ENCODE data around the gene RREB1. TPM values are rescaled to one million over a fixed set of nuclear protein-coding genes. Genes with fewer than 3 reads are reported as not detected.
"Not testable (repeated sequence)": the region's sequence is repeated elsewhere in the genome, so short reads cannot be mapped to it uniquely, and the experiment has no call there.

RREB1 gene
- total RNA-seq, 1 experiment from 2014 or later, result 15.7 TPM

GRCh38 chr6:7268816-7269555, 161.2 kb downstream of the RREB1 start:
- no peak for DNase-seq (ENCODE audit: low read depth, low spot score)
- in situ Hi-C loops (cut with HindIII; ENCODE audit: low pct_unique_long_range_greater_than_20kb, low sequenced_read_pairs), result no loop called here

DNA sequence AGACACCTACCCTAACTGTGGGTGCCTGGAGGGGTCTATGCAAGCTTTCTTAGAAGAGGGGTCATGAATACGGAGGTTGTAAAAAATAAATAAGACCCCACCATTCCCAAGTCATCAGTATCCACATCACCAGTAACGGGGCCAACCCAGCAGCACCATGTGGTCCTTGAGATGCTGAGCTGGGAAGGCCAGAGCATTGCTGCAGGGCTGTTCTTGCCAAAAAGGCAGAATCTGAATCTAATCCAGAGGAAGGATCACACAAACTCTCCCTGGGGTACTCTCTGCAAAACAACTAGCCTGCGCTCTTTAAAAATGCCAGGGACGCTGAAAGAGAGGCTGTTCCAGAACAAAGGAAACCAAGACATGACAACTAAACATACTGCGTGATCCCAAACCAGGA, 162.1 kb downstream of the RREB1 start:
- in situ Hi-C loops (cut with HindIII; ENCODE audit: low pct_unique_long_range_greater_than_20kb, low sequenced_read_pairs), result no loop called here
- DNase-seq (ENCODE audit: low read depth, low spot score), result no peak

DNA sequence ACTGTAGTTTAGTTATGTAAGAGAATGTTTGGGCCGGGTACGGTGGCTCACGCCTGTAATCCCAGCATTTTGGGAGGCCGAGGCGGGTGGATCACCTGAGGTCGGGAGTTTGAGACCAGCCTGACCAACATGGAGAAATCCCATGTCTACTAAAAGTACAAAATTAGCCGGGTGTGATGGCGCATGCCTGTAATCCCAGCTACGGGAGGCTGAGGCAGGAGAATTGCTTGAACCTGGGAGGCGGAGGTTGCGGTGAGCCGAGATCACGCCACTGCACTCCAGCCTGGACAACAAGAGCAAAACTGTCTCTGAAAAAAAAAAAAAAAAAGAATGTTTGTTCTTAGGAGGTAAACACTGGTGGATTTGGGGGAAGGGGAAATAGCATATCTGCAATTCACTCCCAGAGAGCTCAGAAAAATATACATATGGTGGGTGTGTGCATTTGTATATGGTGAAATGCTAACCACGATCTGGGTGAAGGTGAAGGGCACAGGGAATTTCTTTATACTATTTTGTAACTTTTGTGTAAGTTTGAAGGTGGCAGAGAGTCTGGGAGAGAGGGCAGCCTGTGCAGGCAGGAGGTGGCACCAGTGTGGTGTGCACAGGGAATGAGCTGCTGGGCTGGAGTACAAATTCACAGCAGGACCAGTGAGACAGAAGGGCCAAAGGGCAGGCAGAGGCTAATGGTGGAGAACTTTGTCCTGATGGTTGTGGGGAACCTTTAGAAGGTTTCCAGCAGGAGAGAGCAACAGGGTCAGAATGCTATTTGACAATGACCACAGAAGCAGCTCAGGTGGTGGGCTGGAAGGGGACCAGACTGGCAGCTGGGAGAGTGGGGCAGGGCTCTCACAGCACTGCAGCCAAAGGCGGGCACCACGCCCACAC, 162.8 kb downstream of the RREB1 start:
- DNase-seq (ENCODE audit: low read depth, low spot score), result no peak
- in situ Hi-C loops (cut with HindIII; ENCODE audit: low pct_unique_long_range_greater_than_20kb, low sequenced_read_pairs), result no loop called here

GRCh38 chr6:7271205-7271534, 163.4 kb downstream of the RREB1 start:
- no peak for DNase-seq (ENCODE audit: low read depth, low spot score)

DNA sequence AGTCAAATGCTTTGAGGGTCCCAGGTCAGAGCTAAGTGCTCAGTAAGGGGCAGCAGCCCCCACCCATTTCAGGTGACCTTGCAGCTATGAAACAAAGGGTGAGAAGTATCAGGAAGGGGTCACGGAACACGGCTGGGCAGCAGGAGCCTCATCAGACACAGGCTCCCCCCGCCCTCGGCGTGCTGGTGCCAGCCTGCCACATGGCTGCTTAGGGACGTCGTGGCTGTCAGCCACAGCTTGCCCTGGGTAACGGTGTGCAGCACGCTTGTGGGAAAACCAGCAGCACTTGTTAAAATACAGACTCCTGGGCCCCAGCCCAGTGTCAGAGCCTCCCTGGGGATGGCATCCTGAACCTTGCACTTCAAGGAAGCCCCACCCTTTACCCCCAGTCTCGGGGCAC, 165.9 kb downstream of the RREB1 start:
- in situ Hi-C loops (cut with HindIII; ENCODE audit: low pct_unique_long_range_greater_than_20kb, low sequenced_read_pairs), result no loop called here
- no peak for DNase-seq (ENCODE audit: low read depth, low spot score)

More at GRCh38 chr6:7271205-7271534, 163.4 kb downstream of the RREB1 start:
- in situ Hi-C loops (cut with HindIII; ENCODE audit: low pct_unique_long_range_greater_than_20kb, low sequenced_read_pairs), result no loop called here

- in situ Hi-C loops (cut with HindIII; ENCODE audit: low pct_unique_long_range_greater_than_20kb, low sequenced_read_pairs); DNase-seq (ENCODE audit: low read depth, low spot score): not testable (repeated sequence)
These were observed 166.8 kb downstream of the RREB1 start for GRCh38 chr6:7274525-7274924.

GRCh38 chr6:7276199-7276524, 168.4 kb downstream of the RREB1 start:
- in situ Hi-C loops (cut with HindIII; ENCODE audit: low pct_unique_long_range_greater_than_20kb, low sequenced_read_pairs), result loop anchor here (25.0 kb wide), 1 partner anchor 336 kb away; no protein-coding TSS in a partner anchor
- DNase-seq (ENCODE audit: low read depth, low spot score), result no peak

DNA sequence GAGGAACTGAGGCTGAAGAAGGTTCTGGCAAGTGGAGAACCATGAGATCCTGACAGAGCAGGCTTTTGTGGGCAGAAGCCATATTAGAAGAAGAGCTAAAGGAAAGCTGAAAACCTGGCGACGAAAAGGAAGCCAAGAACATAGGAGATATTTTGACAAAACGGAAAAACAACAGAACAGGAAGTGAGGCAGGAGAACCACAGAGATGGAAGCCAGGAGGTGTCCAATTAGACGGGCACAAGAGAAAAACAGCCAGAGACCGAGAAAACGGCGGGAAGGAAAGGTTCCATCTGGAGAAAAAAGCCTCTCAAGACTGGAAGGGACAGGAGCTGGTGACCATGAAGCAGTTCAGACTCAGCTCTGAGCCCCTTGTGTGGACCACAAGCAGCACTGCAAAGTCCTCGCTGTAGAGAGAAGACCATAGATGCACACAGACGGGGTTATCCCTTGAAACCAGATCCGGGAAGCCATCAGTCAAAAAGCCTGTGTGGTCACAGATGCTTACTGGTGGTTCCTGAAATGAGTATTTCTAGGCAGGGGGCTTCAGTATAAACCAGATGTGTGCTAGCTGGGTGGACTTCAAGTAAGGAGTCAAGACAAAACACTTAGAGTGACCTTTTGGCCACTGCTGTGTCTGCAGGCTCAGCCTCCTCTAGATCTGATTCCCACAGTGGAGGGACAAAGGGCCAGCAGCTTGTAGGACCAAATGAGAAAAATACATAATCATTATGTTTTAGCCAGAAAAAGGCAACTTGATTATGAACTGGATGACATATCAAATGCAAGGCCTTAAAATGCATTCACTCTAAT, 174.5 kb downstream of the RREB1 start:
- no peak for DNase-seq (ENCODE audit: low read depth, low spot score)

GRCh38 chr6:7283676-7284075, 175.9 kb downstream of the RREB1 start:
- no peak for DNase-seq (ENCODE audit: low read depth, low spot score)
- in situ Hi-C loops (cut with HindIII; ENCODE audit: low pct_unique_long_range_greater_than_20kb, low sequenced_read_pairs), result loop anchor here (25.0 kb wide), 1 partner anchor 329 kb away; no protein-coding TSS in a partner anchor

More for the DNA sequence above, 174.5 kb downstream of the RREB1 start:
- in situ Hi-C loops (cut with HindIII; ENCODE audit: low pct_unique_long_range_greater_than_20kb, low sequenced_read_pairs), result loop anchor here (25.0 kb wide), 1 partner anchor 330 kb away; no protein-coding TSS in a partner anchor

DNA sequence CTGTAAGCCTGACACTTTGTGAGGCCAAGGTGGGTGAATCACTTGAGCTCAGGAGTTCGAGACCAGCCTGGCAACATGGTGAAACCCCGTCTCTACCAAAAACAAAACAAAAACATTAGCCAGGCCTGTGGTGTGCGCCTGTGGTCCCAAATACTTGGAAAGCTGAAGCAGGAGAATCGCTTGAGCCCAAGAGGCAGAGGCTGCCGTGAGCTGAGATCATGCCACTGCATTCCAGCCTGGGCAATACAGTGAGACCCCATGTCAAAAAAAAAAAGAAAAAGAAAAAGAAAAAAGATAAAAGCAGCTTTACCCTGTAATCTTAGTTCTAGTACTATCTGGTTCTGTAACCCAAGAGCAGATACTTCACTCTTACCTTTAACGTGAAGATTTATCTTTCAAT, 177.7 kb downstream of the RREB1 start:
- in situ Hi-C loops (cut with HindIII; ENCODE audit: low pct_unique_long_range_greater_than_20kb, low sequenced_read_pairs), result loop anchor here (25.0 kb wide), 1 partner anchor 327 kb away; no protein-coding TSS in a partner anchor
- no peak for DNase-seq (ENCODE audit: low read depth, low spot score)

DNA sequence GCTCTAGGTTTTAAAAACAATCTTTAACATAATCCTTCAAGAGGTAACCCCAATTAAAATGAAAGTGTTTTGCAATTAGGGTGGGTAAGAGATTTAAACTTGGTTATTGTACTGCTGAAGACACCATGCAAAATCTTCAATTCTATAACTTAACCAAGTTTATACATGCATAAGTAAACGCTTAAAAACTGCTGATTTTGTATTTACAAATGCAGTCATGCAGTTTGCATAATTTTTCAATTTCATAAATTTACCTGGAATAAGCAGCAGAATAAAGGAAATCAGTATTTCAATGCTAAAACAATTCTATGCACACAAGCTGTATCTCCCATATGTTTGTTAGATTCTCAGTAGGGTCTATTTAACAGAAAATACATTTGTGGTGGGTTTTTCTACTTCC, 182.3 kb downstream of the RREB1 start:
- DNase-seq (ENCODE audit: low read depth, low spot score), result no peak
- in situ Hi-C loops (cut with HindIII; ENCODE audit: low pct_unique_long_range_greater_than_20kb, low sequenced_read_pairs), result loop anchor here (25.0 kb wide), 1 partner anchor 322 kb away; no protein-coding TSS in a partner anchor

DNA sequence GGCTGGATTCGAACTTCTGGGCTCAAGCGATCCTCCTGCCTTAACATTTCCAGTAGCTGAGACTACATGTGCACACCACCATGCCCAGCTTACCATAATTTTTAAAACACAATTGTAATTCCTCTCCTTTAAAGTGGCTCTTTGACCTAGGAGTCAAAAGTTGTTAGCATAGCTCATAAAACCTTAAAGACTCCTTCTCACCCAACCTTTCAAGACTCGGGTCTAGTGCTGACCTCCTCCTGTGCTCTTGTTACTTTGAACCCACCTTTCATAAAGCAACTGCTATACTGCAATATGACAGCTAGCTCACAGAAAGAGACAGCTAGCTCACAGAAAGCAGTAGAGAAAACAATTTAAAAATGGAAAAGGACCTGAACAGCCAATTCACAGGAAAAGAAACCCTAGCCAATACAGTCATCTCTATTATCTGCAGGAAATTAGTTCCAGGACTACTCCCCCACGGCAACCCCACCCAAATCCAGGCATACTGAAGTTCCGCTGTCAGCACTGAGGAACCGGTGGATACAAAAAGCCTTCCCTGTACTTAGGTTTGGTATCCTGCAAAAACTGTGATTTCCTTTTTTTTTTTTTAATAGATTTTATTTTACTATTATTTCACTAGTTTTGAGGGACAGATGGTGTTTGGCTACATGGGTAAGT, 185.0 kb downstream of the RREB1 start:
- in situ Hi-C loops (cut with HindIII; ENCODE audit: low pct_unique_long_range_greater_than_20kb, low sequenced_read_pairs), result loop anchor here (25.0 kb wide), 1 partner anchor 320 kb away; no protein-coding TSS in a partner anchor
- DNase-seq (ENCODE audit: low read depth, low spot score), result no peak

DNA sequence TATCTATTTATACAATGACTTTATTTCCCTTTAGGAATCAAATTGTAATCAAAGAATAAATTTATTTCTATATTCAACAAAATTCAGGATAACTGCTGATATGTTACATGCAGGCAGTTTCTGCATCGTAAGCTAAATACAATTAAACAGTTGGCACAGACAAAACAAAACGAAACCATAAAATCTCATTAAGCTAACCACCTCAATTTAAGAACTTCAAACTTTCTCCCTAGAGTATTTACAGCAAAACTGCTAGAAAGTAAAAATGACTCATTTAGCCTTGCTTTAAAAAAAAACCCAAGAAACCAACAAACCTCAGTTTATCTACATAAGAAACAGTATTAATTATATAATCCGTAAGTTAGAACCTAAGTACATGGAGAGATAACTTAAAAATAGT, 188.2 kb downstream of the RREB1 start:
- no peak for DNase-seq (ENCODE audit: low read depth, low spot score)
- in situ Hi-C loops (cut with HindIII; ENCODE audit: low pct_unique_long_range_greater_than_20kb, low sequenced_read_pairs), result loop anchor here (25.0 kb wide), 1 partner anchor 316 kb away; no protein-coding TSS in a partner anchor

- in situ Hi-C loops (cut with HindIII; ENCODE audit: low pct_unique_long_range_greater_than_20kb, low sequenced_read_pairs), result loop anchor here (25.0 kb wide), 1 partner anchor 316 kb away; no protein-coding TSS in a partner anchor
- DNase-seq (ENCODE audit: low read depth, low spot score), result no peak
These were observed 188.8 kb downstream of the RREB1 start for GRCh38 chr6:7296602-7297001.

GRCh38 chr6:7298113-7298512, 190.4 kb downstream of the RREB1 start:
- no peak for DNase-seq (ENCODE audit: low read depth, low spot score)
- in situ Hi-C loops (cut with HindIII; ENCODE audit: low pct_unique_long_range_greater_than_20kb, low sequenced_read_pairs), result loop anchor here (25.0 kb wide), 1 partner anchor 314 kb away; no protein-coding TSS in a partner anchor

GRCh38 chr6:7300926-7301325, 193.2 kb downstream of the RREB1 start:
- DNase-seq (ENCODE audit: low read depth, low spot score), result peak; percentile 43
- in situ Hi-C loops (cut with HindIII; ENCODE audit: low pct_unique_long_range_greater_than_20kb, low sequenced_read_pairs), result no loop called here

All from SK-MEL-5 (cell line).